Panc1 (cell line): ENCODE measurements around the gene RABL2A.
"Not testable (repeated sequence)": the region's sequence is repeated elsewhere in the genome, so short reads cannot be mapped to it uniquely, and the experiment has no call there.

Experiments used
- POLR2AphosphoS5 ChIP-seq: IDR thresholded peaks from 2 replicates; pipeline ENCODE4 v1.6.1; 2012; ENCODE audit warnings: mild to moderate bottlenecking, low read depth, low read length, moderate library complexity
- TCF7L2 ChIP-seq: IDR thresholded peaks from 2 replicates; pipeline ENCODE4 v1.6.1; 2011; ENCODE audit warnings: mild to moderate bottlenecking, low read depth, low read length, inconsistent platforms
- TF ChIP-seq, protein P1 (sequence below): fragments of 450-650 bp; IDR thresholded peaks from 2 replicates; pipeline ENCODE4 v1.5.1; 2017; ENCODE audit warnings: mild to moderate bottlenecking

DNA sequence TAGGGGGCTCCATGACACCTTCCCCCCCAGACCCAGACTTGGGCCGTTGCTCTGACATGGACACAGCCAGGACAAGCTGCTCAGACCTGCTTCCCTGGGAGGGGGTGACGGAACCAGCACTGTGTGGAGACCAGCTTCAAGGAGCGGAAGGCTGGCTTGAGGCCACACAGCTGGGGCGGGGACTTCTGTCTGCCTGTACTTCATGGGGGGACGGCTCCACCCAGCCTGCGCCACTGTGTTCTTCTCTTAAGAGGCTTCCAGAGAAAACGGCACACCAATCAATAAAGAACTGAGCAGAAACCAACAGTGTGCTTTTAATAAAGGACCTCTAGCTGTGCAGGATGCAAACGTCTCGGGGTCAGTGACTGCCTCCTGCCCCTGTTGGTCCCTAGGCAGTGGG lies 28.3 kb upstream of the RABL2A start:
- TF ChIP-seq, protein P1, sequence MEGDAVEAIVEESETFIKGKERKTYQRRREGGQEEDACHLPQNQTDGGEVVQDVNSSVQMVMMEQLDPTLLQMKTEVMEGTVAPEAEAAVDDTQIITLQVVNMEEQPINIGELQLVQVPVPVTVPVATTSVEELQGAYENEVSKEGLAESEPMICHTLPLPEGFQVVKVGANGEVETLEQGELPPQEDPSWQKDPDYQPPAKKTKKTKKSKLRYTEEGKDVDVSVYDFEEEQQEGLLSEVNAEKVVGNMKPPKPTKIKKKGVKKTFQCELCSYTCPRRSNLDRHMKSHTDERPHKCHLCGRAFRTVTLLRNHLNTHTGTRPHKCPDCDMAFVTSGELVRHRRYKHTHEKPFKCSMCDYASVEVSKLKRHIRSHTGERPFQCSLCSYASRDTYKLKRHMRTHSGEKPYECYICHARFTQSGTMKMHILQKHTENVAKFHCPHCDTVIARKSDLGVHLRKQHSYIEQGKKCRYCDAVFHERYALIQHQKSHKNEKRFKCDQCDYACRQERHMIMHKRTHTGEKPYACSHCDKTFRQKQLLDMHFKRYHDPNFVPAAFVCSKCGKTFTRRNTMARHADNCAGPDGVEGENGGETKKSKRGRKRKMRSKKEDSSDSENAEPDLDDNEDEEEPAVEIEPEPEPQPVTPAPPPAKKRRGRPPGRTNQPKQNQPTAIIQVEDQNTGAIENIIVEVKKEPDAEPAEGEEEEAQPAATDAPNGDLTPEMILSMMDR, result not testable (repeated sequence)
- TF ChIP-seq POLR2AphosphoS5, TCF7L2: not testable (repeated sequence)
